GM18909 (cell line): ENCODE results near the gene NSD2.

ENCODE experiments used
- ATAC-seq: cut with Tn5 transposase; IDR thresholded peaks from one replicate; pipeline ENCODE4 v1.9.1; 2021; ENCODE audit warnings: mild to moderate bottlenecking; ENCODE audit not compliant: unreplicated experiment, poor library complexity

Gene NSD2

DNA sequence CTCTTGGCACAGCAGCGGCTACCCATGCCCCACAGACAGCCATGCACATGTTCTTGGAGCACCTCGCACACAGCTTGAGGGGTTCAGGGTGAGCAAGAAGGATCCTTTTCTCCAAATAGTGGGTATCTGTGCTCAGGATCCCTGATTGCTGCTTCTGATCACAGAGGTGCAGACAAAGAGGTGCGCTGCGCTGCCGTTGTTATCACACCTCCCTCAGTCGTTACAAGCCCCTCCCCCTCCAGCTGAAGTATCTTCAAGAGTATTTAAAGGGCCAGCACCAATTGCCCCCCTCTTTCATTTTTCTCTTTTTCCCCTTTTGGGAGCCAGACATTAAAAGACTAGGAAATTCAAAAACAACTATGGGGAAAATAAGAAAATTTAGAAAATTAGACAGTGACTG lies 93.2 kb downstream of the NSD2 start:
- no peak for ATAC-seq

DNA sequence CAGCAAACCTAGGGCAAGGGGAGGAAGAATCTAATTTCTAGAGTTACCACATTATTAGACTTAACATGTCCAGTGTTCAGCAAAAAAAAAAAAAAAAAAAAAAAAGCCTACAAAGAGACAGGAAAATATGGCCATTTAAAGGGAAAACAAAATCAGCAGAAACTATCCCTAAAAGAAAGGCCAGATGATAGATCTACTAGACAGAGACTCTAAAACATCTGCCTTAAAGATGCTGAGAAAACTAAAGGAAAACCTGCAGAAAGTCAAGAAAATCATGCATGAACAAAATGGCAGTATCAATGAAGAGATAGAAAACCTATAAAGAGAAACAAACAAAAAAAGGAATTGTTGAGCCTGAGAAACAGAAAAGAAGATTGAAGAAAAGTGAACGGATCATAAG lies 93.8 kb downstream of the NSD2 start:
- ATAC-seq, result no peak

DNA sequence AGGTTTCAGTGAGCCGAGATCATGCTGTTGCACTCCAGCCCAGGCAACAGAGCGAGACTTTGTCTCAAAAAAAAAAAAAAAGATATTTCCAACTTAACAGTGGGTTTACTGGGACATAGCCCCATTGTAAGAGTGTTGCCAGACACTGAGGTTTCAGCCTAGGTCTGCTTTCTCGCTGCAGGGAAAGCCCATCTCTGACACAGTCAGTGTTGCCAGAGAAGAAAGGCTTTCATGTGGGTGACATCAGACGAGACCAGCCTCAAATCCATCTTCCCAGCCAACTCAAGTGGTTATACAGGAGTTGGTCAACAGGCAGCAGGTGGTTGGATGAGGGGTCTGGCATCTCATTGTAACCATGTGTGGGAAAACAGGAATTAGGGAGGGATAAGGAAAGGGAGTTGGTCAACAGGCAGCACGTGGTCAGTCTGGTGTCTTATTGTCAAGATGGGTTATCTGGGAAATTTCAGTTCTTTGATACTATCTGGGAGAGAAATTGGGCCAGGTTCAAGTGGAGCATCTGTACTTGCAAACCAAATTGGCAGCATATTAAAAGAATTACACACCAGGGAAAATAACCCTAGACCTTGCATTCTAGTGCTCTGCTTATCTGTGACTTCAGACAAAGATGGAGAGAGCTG lies 96.4 kb downstream of the NSD2 start:
- no peak for ATAC-seq

DNA sequence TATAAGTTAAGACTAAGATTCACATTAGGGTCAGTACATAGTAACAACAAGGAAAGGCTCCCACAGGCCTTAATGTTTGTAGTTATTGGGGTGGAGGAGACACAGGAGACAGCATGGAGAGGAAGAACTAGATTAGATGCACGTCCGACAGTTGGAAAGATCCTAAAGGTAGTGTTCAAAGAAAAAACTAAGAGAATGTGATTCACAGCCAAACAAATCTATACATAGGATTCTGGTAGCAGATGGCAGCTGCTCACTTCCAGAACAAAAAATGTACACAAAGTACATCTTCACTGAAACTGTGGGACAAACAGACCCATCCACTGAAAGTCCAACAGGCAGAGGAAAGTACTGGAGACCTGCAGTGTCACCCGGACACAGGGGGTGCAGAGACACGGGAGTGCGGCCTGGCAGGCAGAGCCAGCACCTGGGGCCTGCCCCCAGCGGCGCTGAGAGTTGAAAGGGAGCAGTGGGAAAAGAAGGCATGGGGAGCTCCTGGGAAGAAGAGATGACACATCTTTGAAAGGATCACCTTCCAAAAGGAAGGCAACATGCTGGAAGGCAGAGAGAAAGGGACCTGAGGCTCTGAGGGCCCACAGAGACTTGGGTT lies 97.6 kb downstream of the NSD2 start:
- ATAC-seq, result no peak

DNA sequence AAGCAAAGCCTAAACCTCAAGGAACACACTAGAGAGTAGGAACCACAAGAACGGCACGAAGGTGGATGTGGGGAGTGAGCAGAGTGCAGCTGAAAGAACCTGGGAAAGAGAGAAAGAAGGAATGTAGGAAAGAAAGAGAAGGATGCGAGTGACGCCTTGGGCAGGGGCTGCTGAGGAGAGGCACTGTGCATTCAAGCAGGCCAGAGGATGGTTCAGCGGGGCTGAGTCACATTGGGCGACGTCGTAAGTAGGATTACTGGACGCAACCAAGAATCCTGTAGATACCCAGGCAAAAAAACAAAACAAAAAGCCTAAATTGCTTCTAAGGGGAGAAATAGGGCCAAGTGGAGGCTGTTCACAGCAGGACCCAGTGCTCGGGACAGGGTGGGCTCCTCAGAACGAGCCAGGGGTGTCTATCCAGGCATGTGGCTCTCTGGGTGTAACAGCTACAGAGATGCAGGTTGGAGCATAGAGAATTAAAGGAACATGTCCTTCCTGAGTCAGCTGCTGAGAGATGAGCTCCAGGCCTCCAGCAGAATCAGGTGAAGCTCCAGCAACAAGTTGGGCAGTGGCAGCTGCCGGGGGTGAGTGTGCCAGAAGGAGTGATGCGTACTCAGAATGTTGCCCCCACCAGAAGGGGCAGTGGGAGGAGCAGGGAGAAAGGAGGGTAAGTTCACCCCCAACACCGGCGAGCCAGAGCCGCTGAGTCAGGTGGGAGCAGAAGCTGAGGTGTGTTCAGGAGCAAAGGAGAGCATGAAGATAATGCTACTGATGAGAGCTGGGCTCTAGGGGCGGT lies 98.9 kb downstream of the NSD2 start:
- no peak for ATAC-seq

DNA sequence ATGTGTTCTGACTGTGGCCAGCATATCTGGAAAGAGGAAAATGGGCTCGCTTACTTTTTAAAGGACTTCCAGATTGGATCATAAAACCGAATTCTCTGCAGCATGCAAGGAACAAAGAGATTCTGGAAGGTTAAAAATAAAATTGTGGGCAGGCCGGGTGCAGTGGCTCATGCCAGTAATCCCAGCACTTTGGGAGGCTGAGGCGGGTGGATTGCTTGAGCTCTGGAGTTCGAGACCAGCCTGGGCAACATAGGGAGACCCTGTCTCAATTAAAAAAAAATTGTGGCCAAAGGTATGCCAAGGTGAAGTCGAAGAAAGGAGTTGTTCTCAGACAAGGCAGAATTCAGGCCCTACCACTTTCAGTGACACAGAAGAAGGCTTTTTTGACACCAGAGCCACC lies 99.7 kb downstream of the NSD2 start:
- no peak for ATAC-seq

DNA sequence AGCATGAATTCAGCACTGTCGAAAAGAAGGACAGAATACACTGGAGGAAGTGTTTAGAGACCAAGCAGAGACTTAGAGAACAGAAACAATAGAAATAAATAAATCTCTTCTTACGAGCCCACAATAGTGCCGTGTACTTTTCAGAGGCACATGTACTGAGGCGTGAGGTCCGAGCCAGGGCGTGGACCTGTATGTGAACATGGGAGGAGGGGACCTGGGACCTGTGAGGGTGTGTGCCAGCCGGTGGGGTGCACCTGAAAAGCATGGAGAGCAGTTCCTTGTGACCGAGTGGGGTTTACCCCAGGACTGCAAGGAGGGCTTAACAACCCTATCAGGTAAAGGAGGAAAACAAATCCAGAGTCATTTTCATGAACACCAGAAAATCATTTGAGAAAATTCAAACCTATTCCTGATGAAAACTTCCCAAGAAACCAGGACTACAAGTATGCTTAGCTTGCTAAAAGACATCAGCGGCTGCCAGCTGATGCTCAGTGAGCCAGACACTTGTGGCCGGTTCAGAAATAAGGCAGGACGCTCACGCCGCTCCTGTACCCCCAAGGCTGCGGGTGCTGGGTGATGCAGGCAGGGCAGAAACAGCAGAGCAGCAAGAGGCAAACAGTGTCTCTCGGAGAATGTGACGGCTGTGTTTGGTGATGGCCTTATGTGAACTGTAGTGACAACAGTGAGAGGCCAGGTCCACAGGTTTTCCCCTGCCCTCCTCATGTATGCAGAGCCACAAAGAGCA lies 100.4 kb downstream of the NSD2 start:
- ATAC-seq, result no peak

DNA sequence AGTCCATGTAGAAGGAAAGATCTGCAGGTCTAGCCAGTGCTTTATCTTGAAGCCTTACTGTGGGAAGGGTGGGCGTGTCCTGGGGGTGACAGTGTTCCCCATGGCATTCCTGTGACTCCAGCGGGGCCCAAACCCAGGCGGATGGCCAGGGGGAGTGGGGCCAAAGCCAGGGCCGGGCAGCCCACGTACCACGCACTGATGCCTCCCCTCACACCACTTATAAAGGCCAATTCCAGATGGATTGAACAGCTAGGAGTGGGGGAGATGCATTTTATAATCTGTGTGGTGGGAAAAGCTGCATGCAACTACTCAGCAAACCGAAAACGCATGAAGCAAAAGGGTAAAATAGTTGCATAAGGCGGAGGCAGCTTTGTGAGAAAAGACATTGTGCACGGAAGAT lies 101.2 kb downstream of the NSD2 start:
- no peak for ATAC-seq

DNA sequence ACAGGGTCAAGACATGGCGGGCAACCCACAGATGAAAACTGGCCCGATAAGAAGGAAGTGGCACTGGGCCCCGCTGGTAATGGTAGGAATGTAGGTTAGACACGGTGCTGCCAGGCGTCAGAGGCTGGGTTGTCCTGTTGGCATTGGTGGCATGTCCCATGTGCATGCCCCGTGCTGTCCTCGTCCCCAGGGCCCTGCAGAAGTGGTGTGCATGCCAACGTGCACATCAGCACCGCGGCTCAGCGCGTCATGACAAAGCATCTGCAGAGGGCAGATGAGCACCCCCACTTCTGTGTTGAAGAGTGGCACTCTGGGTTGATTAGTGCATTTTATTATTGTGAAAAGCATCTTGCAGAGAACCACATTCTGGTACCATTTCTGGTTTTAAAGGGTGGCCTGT lies 102.0 kb downstream of the NSD2 start:
- no peak for ATAC-seq

DNA sequence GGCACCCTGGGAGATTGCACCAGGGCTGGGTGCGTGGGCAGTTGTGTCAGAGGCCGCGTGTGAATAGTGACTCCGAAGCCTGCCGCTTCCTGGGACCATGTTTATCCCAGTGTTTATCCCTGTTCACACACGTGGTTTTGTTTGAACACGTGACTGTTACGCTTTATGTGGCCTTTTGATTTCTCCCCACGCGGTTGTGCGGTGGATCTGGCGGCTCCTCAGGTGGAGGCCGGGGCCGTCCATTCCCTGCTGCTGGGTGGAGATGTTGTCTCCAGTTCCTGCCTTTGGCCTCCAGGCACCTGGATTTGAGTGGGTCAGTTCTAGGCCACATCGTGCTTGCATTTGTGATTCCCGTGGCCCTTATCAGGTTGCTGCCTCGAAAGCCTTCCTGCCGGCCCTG lies 102.5 kb downstream of the NSD2 start:
- ATAC-seq, result no peak

DNA sequence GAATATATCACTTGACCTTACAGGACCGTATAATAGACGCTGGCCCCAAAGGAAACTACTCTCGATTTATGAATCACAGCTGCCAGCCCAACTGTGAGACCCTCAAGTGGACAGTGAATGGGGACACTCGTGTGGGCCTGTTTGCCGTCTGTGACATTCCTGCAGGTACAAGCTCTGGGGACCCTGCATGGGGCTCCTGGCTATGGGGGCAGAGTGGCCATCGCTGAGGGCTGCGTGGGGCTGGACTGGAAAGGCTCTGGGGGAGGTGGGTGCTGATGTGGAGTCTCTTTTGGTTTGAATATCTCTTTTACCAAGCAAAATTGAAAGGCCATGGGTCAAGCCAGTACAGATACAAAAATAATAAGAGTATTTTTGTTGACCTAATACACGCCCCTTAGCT lies 103.6 kb downstream of the NSD2 start:
- no peak for ATAC-seq

DNA sequence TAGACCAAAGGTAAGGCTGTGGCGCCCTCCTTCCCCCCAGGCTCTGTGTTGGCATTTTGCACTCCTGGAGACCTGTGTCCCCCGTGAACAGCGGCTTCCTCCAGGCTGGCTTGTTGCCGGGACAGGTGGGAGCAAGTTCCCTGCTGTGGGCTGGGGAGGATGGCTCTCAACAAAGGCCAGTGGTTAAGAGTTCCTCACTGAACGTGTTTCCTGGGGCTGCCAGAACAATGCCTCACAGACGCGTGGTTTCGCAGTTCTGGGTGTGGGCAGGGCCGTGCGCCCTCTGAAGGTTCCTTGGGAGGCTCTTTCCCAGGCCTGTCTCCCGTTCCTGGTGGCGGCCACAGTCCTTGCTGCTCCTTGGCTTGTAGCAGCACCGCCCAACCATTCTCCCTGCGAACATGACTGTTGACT lies 104.2 kb downstream of the NSD2 start:
- no peak for ATAC-seq

DNA sequence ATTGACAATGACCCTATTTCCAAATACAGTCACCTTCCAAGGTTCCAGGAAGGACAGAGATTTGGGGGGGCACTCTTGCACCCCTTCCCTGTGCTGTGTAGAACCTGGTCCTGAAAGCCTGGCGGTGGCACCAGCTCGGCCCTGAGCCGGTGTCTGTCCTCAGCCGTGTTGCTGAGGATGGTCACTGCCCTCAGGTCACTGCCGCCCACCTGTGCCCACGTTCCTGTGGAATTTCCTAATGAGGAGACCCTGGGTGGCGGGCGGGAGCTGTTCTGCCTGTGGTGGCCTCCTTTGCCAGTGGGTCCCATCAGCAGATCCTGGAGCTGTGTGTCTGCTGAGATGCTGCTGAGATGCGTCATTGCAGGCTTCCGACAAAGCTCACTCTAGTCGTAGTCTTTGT lies 104.7 kb downstream of the NSD2 start:
- no peak for ATAC-seq

DNA sequence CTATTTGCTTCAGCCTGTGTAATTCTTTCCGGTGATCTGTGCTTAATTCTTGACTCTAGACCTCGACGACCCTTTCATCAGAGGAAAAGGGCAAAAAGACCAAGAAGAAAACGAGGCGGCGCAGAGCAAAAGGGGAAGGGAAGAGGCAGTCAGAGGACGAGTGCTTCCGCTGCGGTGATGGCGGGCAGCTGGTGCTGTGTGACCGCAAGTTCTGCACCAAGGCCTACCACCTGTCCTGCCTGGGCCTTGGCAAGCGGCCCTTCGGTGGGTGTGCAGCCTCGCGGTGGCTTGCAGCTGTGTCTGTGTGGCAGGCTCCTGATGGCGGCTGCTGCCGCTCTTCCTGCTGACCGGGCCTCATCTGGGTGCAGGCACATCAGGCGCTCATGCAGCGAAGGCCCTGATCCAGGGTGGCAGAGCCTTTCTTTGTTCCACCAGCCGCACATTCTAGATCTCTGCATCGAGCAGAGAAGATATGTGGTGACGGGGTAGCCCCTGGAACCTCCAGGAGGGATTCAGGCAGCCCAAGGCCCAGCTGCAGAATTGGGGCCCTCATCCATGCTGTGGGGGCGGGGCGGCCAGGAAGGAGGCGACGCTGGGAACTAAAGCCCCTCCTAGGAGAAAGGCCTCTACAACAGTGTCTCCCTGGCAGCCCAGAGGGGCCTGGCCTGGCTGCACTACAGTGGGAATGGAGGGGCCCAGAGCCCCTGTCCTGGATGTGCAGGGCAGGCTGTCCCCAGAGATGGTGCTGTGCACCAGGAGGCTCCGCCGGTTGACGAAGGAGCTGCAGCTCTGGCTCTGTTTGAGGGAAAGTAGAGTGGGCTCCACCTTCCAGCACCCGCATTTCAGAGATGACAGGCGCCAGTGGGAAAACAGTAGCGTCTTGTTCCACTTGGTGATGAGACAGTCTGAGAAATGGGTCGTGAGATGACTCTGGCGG lies 105.5 kb downstream of the NSD2 start:
- ATAC-seq, result no peak

DNA sequence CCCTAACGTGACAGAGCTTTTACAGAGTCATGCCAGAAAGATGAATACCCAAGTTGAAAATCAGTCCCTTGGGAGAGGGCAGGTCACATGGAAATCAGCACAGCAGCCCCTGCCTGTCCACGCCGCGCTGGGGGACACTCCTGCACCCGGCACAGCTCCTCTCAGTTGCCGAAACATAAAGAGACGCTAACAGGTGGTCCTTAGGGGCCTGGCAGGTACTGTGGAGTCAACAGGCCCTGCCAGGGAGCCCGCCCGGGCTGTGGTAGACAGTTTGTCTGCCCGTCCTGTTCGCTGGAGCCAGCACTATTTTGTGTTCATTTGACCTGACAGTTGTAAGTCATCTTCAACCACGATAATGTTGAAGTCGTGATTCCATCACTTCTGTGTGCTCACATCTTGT lies 107.0 kb downstream of the NSD2 start:
- no peak for ATAC-seq

DNA sequence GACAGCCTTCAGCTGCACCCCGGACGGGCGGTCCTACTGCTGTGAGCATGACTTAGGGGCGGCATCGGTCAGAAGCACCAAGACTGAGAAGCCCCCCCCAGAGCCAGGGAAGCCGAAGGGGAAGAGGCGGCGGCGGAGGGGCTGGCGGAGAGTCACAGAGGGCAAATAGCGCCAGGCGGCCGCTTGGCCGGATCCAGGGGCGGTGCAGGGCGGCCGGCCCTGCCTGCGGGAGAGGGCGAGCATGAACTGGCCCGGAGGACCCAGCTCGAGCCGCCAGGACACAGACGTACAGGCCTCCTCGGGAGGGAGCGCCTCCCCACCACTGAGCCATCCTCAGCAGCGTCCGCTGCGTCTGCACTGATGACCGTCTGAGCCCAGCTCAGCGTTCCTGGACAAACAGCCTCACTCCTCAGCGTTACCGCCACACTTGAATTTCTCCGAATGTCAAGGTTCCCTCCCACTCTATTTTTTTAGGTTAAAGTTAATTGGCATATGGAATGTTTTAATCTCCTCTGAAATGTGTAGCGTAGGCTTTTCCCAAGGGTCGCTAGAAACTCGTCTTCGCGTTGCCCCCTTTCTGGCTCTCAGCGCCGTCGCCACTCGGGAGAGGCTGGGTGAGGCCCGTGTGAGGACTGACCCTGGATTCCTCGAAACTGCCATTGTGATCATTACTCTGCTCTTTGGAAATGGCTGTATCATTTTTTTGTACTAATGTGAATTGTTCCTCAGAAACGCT lies 107.7 kb downstream of the NSD2 start:
- ATAC-seq, result no peak

DNA sequence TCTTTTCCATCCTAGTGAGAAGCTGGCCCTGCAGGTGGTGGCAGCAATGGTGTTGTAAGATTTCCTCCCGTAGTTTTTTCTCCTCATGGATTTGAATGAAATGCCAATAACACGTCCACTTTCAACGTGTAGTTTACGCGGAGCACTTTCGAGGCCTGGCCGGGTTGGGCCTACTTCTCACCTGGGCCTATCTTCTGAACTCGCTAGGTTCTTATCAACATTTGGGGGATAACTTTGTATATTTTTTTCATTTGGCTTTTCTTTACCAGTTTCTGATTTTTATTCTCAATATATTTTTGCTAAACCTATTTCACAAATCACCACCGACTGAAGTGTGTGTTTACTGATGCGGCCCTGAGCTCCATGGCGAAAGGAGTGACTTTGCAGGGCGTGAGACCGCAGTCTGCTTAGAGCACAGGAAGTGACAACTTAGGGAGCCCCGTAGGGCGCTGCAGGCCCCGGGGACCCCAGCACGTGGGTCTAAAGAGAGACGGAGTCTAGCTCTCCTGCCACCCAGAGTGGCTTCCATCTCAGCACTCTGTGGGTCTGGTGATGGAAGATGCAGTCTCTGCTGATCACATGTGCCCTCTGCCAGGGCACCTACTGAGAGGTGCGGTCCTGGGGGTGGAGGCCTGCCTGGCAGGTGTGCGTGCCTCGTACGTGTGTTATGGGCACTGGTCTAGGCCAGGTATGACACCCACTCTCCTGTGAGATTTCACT lies 108.4 kb downstream of the NSD2 start:
- ATAC-seq, result no peak

DNA sequence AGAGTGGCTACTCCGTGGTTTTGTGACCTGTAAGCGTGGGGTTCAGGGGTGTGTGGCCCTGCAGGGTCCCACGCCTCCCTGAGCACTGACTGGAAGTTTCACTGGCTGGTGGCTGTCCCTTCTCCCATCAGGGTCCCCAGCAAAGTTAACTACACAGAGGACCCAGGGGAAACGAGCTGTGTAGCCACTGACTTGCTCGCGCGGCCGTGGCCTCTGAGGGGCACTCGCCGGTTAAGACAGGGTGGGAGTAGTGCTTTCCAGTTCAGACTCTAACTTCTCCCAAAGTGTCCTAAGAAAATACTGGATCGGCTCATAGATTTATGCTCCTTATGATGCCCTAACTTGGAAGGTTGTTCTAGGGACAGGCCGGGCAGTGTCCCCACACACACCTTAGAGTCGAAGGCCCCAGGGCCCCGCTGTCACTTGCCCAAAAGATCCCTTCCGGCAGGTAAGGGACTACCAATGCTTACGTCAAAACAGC lies 109.4 kb downstream of the NSD2 start:
- ATAC-seq, result no peak
